Vagina (tissue), 2 donors: ENCODE data around the gene AGAP3.

Source experiments
- CTCF ChIP-seq, 3 experiments: fragments of 450-650 bp in 2 of 3; fragments of 200-600 bp in 1 of 3; sonication (generic) in 1 of 3; IDR thresholded peaks; one replicate each; pipeline ENCODE4 v1.5.1; 2017 to 2019; ENCODE audit warnings: antibody characterized with exemption in 3 of 3, mild to moderate bottlenecking in 2 of 3, moderate library complexity in 2 of 3
- POLR2A ChIP-seq, 2 donors: fragments of 450-650 bp; IDR thresholded peaks; one replicate each; pipeline ENCODE4 v1.6.1; 2017; ENCODE audit warnings: antibody characterized with exemption in 2 of 2, mild to moderate bottlenecking in 2 of 2, moderate library complexity in 2 of 2
- POLR2AphosphoS5 ChIP-seq, 2 donors: sonication (generic); formaldehyde crosslinking; IDR thresholded peaks; one replicate each; pipeline ENCODE4 v1.9.0; 2017; ENCODE audit warnings: antibody characterized with exemption in 2 of 2, mild to moderate bottlenecking in 2 of 2, low read depth in 1 of 2; ENCODE audit not compliant: insufficient read depth in 1 of 2

GRCh38 chr7:151057989-151058780, 28.1 kb upstream of the AGAP3 start:
- TF ChIP-seq CTCF (IDR thresholded peaks at IDR 0.05) (peak in 1 of 3 experiments; percentile 4), POLR2AphosphoS5 (IDR thresholded peaks at IDR 0.05; ENCODE audit: insufficient read depth in 1 of 2, low read depth in 1 of 2) (peak; percentile 98 to 99), POLR2A (IDR thresholded peaks at IDR 0.05) (peak; percentile 82 to 86)
